ENCODE results near the gene PLEKHF1.
"Not testable (repeated sequence)": the region's sequence is repeated elsewhere in the genome, so short reads cannot be mapped to it uniquely, and the experiment has no call there.

PLEKHF1 gene

DNA sequence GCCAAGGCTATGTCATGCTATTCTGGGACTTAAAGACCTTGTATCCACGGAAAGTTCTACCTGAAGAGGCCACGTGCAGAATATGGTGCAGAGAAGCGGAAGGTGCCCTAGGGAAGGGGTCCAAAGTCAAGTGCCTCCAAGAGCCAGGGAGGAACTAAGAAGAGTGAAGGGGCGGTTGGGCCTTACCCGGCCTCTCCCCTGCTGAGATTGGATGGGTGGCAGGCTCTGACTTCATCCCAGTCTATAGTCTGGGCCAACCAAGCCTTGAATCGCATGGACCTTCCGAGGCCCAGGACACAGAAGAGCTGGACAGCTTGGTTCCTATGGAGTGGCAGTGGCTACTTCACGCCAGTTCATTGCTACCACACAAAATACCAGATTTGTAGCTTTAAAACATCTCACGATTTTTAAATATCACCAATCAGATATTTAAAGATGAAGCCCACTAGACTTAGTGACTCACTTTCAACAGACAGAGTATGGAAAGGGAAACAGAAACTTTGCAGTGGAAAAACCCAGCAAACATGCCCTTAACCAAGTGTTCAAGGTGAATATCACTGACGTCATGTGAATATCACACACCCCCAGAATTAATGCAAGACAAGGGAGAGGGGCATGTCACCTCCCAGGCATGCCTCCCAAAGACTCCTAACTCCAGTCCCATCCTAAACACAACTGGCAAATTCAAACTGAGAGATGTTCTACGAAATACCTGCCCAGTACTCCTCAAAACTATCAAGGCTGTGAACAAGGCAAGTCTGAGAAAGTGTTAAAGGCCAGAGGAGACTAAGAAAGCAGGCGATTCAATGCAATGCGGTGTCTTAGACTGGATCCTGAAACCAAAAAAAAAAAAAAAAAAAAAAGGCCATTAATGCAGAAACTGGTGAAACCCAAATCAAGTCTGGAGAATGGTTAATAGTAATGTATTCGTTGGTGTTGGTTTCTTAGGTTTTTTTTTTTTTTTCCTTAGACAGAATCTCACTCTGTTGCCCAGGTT lies 39.6 kb downstream of the PLEKHF1 start:
- no peak for DNase-seq

DNA sequence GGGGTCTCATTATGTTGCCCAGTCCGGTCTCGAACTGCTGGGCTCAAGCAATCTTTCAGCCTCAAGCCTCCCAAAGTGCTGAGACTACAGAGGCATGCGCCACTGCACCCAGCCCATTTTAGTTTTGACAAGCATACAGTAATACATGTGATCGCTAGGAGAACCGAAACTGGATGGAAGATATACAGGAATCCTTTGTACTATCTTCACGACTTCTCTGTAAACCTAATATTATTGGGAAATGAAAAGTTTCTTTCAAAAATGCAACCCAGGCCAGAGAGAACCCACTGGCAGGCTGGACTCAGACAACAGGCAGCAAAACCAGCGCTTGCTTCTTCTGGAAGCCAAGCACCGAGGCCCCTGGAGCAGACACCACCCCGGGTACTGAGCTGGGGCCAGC lies 40.4 kb downstream of the PLEKHF1 start:
- no peak for DNase-seq

DNA sequence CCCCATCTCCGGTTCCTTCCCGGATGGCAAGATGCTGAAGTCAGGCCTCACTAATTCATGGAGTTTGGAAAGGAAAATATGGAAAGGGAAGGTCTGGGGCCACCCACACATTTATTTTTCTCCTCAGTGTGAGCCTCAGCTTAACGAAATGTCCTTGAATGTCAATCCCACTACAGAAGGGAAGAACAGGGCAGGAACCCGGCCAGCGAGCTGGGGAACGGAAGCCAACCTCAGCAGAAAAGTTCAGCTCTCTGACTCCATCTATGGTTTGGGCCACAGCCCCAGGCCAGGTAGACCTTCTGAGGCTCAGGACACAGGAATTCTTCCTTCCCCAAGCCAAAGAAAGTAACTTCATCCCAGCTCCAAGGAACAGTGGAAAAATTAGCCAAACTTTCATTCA lies 41.4 kb downstream of the PLEKHF1 start:
- no peak for DNase-seq

DNA sequence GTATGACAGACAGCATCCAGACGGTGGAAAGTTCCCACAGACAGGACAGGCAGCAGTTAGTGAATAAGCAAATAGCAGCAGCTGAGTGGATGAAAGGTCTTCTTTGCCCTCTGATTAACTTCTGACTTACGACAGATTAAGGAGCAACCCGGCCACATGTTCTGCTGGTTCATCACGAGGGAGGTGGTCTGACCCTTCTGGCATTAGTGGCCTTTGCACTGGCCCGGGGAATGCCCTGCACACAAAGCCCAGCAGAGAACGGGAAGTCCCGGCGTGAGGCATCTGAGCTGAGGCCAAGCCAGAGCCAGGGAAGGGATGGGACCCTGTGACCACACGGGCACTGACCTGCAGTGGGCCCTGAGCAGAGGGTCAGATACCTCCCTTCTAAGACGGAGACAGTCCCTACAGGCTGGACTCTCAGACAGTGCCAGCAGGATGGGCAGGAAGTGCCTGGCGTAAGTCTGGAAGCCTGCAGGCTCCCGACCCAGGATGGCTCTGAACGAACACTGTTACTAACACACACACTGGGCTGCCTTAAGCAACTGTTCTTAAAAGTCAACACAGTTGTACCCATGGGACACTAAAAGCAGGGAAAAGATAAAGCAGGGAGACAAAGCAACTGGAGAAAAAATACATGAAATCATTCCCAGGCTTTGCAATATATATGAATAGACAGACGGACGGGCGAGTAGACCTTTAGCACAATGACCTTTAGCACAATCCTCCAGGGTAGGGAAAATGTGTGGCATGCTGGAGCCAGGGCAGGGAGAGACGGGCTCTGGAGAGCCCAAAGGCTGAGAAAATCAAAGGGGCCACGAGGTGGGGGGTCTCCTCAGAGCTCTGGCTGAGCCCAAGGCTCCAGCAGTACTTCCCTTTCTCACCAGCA lies 43.5 kb downstream of the PLEKHF1 start:
- DNase-seq: no peak

DNA sequence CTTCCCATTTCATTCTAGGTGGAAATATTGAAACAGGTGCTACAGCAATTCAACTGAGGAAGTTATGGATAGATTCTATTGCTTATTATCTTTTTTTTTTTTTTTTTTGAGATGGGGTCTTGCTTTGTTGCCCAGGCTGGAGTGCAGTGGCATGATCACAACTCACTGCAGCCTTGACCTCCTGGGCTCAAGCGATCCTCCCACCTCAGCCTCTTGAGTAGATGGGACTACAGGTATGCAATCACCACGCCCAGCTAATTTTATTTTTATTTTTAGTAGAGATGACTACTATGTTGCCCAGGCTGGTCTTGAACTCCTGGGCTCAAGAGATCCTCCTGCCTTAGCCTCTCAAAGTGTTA lies 44.2 kb downstream of the PLEKHF1 start:
- not testable (repeated sequence) for DNase-seq

DNA sequence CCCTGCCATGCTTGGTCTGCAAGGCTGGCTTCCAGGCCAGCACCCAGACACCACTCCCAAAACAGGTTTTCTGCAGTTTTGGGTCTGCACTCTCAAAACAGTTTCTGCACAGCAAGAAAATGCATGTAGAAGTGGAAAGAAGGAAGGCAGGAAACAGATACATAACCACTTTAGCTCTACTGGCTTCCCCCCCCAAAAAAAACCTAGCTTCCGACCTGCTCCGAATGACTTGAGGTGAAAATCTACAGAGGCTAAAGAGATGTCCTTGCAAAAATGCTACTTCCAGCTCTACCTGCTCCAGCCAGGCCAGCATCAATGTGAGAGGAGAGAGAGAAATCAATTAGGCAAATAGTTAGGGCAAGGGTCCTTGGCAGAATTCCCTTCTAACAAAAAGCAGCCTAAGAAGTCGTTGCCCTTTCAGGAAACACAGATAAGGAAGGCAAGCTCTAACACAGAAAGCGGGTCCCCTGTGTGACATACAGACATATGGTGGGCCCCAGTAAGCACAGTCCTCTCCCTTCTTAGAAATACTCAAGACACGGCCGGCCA lies 46.4 kb downstream of the PLEKHF1 start:
- no peak for DNase-seq

DNA sequence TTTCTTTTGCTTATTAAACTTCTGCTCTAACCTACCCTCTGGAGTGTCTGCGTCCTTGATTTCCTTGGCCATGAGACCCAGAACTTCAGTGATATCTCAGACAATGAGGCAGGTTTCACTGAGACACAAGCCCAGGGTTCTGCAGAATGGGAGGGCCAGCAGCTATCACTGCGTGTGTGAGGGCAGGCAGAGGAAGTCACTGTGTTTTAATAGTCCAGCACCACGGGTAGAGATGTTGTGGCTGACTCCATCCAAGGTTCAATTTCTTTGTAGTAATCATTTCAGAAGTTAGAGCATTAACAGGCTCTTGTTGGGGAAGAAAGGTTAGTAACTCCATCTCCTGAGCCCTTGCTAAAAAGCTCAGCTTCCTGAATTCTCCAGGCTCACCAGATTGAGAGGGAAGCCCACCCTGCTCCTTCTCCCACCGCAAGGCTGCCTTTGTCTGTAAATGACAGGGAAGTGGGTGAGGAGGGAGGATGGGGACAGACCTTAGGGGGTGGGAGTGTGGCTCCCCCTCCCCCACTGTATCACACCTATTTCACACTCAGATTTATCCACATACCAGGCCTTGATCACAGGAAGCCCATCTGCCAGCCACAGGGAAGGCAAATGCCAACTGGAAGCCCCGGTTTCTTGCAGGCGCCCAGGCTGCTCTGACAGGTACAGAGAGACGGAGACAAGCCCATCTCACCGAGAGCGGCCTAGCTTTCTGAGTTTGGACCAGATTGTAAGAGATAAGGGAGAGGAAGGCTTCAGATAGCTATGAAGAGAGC lies 47.7 kb downstream of the PLEKHF1 start:
- DNase-seq: no peak

DNA sequence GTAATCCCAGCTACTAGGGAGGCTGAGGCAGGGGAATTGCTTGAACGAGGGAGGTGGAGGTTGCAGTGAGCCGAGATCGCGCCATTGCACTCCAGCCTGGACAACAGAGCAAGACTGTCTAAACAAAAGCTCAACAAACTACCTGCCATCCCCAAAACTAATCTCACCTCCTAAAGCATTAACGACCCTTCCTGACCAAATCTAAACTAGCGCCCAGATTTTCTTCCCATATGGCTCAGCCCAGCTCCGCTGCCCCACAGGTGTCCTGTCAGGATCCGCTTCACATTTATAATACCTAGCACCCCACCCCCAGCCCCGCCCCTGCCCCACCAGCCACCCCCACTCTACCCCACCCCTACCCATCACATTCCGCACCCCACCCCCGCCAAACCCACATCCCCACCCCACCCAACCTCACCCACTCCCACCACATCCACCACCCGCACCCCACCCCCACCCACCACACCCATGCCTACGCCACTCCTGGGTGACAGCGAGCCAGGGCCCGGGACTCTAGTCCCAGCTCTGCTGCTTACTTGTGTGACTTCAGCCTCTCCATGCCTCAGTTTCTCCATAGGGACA lies 49.2 kb downstream of the PLEKHF1 start:
- peak; percentile 23 for DNase-seq

DNA sequence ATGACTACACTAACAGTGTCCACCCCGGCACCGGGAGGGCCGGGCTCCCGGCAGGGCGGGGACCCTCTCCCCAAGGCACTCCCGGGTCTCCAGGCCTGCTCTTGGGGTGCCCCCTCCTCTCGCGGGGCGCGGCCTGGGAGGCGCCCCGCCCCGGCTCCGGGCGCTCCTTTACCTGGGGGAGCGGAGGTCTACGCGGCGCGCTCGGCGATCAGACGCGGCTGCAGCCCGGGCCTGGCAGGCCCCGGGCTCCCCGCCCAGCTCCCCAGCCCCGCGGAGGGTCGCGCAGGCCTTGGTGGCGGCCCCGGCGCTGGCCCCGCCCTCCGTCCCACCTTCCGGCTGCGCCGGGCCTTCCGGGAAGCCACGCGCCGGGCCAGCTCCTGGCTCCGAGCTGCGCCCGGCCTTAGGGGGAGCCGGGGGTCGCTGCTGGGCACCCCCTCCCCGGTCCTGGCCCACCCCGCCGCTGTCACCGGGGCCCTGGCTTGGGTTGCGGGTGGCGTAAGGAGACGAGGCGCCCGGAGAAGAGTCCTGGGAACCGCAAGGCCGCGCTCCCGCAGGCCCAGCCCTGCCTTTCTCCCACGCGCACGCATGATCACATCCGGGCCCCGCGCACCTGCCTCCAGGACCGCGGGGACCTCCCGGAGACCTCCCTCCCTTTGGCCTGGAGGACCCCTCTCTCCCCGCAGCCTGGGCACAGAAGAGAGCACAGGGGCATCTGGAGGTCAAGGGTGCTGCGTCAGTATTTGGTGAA lies 49.9 kb downstream of the PLEKHF1 start, which contains the start of gene C19orf12:
TSS of gene C19orf12 (minus strand) at position 309 of the 748 bp plus-strand sequence. CDS start 6,848 bp downstream, outside the sequence.
- peak; percentile 38 for DNase-seq

DNA sequence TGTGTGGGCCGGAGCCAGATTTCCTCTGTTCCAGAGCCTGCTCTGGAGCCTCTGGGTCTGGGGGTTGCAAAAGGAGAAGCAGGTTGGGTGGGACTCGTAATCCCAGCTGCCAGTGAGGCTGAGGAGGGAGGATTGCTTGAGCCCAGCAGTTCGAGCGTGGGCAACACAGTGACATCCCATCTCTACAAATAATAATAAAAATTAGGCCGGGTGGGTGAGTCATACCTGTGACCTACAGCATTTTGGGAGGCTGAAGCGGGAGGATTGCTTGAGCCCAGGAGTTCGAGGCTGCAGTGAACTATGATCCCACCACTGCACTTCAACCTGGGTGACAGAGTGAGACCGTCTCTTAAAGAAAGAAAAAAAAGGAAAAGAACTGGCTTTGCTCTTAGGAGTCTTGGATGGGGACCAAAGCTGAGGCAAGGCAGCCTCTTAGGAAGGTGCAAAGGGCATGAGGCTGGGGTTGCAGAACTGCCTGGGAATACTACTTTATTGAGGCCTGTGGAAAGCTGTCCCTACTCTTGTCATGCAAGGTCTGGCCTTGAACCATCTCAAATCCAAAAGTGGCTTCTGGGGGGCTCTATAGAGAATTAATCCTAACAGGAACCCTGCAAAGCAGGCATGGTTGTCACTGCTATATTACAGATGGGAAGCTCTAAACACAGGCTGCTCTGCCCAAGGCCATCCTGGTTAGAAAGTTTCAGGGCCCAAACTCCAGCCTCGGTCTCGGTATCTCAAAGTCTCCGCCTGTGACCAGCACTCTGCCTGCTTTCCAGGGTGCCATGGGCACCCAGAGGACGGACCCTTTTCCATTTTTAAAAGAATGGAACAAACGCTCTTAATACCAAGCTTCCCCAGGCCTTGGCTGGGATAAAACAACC lies 50.7 kb downstream of the PLEKHF1 start:
- DNase-seq: no peak

DNA sequence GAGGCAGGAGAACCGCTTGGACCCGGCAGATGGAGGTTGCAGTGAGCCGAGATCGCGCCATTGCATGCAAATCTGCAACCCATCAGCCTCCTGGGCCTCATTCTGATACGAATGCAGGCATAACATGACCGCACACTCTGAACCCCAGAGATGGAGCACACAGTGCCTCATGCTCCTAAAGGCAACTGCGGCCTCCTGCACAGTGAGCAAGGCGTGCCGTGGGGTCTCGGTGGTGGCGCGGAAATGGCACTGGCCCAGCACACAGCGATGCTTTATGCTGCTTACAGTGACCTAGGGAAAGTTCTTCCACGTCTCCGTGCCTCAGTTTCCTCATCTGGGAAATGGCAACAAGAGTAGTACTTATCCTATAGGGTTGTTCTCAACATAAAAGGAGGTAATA lies 51.8 kb downstream of the PLEKHF1 start:
- no peak for DNase-seq

DNA sequence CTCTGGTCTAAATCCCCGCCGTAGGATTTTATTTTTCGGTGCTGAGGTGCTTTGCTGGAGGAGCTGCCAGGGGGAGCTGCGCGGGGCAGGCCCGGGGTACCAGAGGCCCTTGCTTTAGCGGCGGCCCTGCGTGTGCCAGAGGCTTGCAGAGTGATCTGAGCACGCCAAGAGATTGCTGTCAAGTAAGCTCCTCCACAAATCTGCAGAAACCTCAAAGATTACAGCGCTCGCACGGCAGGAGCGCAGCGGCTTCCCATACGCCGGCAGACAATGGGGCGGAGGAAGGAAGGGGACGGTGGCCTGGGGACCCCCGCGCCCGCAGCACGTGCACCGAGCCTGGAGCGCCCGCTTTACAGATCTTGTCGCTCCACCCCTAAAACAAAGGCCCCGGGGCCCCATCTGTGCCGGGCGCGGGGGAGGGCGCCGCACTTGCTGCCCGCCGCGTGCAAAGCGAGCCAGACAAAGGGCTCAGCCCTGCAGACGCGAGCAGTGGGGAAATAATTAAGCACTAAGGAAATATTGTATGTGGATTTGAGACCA lies 58.9 kb downstream of the PLEKHF1 start:
- no peak for DNase-seq

DNA sequence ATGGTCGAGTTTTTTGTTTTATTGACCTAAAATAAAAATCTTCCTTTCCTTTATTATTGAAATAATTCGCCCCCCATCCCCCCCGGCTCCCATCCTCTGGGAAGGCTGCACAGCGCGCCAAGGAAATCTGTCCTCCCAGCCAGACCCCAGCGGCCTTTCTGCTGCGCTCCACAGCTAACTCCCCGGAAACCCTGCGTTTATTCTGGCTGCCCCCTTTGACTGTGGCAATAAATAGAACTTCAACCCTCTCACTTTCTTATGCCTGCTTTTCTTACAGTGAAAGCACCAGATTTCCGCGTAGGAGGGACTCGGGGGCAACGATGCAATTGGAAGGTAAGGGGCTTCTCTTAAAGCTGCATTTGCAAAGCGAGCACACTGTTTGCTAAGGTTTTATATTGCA lies 59.5 kb downstream of the PLEKHF1 start:
- DNase-seq: no peak
